ENCODE results near the gene MRPS5.

DNA sequence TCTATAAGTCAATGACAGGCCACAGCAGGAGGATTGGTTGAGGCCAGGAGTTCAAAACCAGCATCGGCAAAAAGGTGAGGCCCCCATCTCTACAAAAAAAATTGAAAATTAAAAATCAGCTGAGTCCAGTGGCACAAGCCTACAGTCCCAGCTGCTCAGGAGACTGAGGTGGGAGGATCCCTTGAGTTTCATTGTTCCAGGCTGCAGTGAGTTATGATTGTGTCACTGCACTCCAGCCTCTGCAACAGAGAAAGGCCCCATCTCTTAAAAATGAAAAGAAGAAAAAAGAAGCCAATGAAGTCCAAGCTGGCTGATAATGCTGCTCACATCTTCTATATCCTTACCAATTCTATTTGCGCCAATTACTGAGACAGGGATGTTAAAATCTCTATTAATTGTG is 39.1 kb downstream of the MRPS5 start:
- no peak for TF ChIP-seq CTCF (conservative IDR thresholded peaks at IDR 0.05; ENCODE audit: low read length)
- no peak for TF ChIP-seq EZH2phosphoT487 (IDR thresholded peaks at IDR 0.05; ENCODE audit: borderline replicate concordance)
